HG02763 (cell line): Measurements from ENCODE around the gene CEP135.
"Not testable (repeated sequence)": the region's sequence is repeated elsewhere in the genome, so short reads cannot be mapped to it uniquely, and the experiment has no call there.

ENCODE experiments used
- ATAC-seq: cut with Tn5 transposase; IDR thresholded peaks from one replicate; pipeline ENCODE4 v1.9.1; 2021; ENCODE audit warnings: mild to moderate bottlenecking, moderate library complexity; ENCODE audit not compliant: unreplicated experiment

CEP135 gene, protein sequence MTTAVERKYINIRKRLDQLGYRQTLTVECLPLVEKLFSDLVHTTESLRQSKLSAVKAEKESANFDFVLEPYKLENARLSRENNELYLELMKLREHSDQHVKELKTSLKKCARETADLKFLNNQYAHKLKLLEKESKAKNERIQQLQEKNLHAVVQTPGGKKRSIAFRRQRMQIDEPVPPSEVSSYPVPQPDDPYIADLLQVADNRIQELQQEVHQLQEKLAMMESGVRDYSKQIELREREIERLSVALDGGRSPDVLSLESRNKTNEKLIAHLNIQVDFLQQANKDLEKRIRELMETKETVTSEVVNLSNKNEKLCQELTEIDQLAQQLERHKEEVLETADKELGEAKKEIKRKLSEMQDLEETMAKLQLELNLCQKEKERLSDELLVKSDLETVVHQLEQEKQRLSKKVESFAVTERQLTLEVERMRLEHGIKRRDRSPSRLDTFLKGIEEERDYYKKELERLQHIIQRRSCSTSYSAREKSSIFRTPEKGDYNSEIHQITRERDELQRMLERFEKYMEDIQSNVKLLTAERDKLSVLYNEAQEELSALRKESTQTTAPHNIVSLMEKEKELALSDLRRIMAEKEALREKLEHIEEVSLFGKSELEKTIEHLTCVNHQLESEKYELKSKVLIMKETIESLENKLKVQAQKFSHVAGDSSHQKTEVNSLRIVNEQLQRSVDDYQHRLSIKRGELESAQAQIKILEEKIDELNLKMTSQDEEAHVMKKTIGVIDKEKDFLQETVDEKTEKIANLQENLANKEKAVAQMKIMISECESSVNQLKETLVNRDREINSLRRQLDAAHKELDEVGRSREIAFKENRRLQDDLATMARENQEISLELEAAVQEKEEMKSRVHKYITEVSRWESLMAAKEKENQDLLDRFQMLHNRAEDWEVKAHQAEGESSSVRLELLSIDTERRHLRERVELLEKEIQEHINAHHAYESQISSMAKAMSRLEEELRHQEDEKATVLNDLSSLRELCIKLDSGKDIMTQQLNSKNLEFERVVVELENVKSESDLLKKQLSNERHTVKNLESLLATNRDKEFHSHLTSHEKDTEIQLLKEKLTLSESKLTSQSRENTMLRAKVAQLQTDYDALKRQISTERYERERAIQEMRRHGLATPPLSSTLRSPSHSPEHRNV

DNA sequence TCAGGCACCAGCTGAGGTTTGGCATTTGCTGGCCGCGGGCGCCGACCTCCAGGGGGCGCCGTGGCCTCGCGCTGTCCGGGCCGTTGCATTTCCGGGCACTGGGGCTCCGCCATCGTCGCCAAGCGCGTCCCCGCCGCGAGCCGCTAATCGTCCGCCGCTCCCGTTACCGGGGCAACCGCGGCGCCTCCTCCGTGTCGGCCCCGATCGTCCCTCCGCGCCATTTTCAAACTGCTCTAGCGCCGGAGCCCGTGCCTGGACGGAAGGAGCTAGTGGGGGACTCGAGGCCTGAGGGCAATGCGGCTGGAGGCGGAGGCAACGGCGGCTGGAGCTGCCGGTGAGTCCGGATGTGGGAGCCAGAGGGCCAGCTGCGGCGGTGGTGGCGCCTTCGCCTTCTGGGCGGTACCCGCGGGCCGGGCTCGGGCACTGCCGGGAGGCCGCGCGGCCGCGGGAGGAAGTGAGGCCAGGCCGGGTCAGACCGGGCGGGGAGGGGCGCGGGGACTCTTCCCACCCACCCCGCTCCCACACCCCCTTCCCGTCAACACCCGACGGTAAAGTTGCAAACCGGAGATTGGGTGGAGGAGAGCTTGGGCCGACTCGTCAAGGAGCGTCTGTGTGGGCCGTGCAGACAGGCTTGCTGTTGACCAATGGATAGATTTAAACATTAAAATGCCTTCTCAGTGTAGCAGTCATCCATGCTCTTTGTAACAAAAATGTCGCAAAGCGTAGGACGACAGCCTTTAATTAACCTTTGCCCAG lies at the start of gene CEP135:
TSS of gene CEP135 (plus strand) at position 220 of the 756 bp plus-strand sequence. CDS start 3,186 bp downstream, outside the sequence.
- peak; percentile 77 for ATAC-seq

DNA sequence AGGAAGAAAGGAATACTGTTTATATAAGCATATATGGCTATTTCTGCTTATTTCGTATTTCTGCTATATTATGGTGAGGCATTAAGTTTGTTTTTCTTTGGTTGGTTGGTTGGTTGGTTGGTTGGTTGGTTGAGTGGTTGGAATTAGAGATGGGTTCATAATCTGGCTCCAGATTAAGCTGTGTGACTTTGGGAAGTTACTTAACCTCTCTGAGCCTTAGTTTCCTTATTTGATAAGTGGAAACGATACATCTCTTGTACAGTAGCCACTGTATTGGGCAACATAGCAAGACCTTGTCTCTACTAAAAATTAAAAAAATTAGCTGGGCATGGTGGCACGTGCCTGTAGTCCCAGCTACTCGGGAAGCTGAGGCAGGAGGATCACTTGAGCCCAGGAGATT lies 46.1 kb upstream of the CEP135 start:
- ATAC-seq: no peak

DNA sequence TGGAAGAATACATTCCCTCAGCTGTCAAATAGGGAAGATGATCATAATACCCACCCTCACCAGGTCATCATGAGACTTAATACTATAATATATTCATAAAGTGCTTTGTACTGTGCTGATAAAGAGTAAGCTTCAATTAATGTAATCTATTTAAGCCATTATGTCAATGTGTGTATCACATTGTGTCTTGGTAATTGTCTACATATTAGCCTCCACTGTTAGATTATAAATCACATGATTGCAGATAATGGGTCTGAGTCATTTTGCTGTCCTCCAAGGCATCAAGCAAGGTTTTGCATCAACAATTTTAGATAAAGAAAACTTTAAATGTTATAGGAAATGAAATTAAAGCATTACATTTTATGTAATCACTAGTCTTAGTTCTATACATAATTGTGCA lies 45.2 kb upstream of the CEP135 start:
- no peak for ATAC-seq

DNA sequence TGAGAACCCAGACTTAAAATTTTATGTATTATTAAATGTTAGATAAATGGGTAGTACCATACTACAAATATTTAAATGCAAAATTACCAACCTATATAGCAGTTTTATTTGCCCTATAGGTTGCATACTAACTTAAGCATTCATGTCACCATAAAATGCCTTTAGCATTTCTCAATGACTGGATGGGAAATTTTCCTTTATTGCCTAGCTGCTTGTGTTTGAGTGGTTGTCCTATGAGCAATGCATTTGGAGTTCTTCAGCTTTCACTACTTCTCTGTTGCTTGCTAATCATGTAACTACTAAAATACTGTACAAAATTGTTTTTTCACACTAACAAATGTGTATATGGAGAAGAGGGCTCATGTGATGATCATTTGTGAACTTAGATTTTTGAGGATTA lies 44.2 kb upstream of the CEP135 start:
- no peak for ATAC-seq

DNA sequence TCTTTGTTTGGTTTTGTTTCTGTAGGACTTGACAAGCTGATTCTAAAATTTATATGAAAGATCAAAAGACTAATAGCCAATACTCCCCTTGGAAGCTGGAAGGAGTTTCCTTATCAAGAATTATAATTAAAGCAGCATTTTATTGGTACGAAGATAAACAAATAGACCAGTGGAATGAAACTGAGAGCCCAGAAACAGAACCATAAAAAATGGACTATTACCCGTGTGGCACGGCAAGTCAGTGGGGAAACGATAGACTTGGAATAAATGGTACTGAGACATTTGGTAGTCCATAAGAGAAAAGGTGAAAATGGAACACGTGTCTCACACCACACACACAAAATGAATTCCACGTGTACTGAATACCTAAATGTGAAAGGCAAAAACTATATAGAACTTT lies 42.4 kb upstream of the CEP135 start:
- no peak for ATAC-seq

DNA sequence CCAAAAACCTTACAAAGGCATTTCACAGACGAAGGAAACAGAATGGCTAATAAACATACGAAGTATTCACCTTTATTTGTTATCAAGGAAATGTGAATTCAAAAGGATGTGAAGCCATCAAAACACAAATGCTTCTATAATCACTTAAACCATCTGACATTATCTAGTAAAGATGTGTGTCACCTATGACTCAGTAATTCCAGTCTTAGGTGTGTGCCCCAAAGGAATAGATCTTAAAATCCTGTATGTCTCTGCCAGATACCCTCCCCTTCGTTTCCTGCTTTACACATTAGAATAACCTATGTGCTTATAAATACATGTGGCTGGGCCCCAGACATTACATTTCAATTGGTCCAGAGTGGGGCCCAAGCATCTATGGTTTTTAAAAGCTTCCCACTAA lies 41.8 kb upstream of the CEP135 start:
- no peak for ATAC-seq

DNA sequence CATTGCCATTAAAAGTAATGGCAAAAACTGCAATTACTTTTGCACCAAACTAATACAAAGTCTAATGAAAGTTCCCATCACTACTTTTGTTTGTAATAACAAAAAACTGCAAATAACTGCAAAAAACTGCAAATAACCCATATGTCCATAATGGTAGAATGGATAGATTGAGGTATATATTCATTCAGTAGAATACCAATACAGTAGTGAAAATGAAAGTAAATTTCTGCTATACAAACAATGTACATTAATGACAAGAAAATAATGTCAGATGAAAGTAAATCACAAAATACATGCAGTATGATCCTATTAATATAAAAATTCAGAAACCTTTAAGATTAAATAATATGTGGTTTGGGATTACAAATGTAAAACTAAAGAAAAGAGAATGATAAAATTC lies 41.3 kb upstream of the CEP135 start:
- no peak for ATAC-seq

DNA sequence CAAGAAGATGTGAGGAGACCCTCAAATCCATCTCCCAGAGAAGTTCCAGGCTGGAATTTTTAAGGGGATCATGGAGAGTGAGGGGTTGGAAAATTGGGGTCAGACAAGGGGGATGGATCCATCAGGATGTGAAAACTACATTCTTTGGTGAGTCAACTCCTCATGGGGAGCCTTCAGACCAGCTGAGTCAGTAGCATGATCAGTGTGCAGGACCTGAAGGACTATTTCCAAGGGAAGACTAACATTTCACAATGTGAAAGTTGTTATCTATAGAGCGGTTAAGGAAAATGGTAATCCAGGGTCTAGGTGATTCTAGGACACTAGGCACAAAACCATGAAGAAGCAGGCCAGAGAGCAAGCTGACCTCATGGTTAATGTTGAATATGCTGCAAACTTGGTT lies 38.6 kb upstream of the CEP135 start:
- ATAC-seq: no peak

DNA sequence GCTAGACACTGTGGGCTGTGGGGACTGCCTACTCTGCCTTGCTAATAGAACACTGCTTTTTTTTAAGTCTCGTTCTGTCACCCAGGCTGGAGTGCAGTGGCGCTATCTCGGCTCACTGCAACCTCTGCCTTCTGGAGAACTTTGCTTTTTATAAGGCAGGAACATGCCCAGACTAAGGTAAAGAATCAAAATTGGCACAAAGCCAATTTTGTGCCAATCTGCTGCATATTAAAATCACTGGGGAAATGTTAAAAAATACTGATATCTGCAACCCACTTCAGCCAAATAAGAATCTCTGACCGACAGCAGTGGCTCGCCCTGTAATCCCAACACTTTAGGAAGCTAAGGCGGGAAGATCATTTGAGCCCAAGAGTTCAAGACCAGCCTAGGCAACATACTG lies 36.5 kb upstream of the CEP135 start:
- no peak for ATAC-seq

DNA sequence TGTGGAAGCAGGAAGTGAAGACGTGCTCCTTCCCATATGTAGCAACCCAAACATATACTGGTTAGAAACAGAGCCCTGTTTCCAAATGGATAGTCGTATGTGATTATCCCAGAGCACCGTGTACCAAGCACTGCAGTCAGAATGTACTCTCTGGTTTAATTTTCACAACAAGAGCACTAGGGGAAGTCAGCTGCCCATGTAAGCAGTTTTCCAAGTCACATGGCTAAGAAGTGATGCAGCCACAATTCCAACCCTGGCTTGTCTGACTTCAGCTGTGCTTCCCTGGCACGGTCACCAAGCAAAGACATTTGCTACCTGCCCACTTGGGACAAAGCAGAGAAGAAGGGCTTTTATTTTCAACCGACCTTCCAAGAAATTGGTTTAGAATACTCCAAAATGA lies 28.2 kb upstream of the CEP135 start:
- ATAC-seq: no peak

DNA sequence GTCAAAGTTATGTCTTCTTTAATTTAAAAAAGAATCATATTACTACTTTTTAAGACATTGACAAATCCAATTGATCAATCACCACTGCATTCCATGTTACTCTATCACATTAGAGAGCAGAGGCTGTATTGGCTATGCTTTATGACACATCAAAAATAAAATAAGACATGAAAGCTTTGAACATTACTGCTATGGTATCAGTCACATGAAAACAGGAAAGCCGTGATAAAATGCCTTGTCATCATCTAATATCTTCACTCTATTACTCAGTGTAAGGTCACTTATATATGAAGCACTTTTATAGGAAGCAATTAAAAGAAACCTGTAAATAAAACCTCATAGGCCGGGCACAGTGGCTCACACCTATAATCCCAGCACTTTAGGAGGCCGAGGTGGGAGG lies 27.7 kb upstream of the CEP135 start:
- ATAC-seq: no peak

DNA sequence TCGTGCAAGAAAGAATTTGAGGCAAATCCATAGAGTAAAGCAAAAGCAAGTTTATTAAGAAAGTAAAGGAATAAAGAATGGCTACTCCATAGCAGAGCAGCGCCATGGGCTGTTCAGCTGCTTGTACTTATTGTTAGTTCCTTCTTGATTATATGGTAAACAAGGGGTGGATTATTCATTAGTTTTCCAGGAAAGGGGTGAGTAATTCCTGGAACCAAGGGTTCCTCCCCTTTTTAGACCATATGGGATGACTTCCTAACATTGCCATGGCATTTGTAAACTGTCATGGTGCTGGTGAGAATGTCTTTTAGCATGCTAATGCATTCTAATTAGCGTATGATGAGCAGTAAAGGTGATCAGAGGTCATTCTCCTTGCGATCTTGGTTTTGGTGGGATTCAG lies 23.5 kb upstream of the CEP135 start:
- ATAC-seq: no peak

DNA sequence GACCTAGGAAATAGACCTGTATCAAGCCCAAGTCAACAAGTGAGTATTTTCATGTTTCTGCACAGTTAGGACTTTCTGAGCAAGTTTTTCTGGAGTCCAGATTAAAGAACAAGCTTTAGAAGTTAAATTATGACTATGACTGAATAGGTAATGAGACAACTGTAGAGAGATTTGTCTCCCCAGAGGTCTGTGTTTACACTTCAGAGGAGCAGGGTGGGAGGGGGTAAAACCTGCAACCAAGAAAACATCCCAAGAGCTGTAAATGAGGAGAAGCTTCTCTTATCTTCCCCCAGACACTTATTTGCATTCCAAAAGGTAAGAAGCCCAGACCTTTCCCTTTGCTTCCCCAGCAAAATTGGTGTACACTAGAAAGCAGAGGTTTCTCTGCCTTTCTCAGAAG lies 22.1 kb upstream of the CEP135 start:
- ATAC-seq: no peak

DNA sequence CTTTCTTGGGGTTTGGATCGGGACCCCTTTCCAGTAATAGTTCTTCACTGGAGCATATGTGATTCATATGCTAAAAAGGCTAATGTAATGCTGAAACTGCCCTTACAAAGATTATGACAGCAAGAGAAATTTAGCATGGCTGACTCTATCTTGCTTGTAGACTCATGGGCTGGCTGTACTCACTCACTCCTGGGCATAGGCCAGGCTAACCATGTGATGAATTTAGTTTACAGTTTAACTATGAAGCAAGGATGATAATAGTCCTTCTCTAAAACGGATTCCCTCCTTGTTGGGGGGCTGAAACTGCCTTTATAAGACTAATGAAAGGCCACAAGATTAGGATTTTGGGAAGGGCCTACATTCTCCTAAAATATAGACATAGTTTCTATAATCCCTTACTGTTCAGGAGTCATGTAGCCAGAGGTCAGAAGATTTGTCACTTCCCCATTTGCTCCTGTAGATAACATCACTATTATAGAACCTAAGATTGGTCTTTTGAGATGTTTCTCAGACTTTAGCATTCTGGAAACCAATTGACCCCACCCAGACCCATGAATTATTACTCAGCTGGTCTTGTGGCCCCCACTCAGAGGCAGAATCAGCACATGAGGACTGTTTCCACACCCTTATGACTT lies 20.8 kb upstream of the CEP135 start:
- ATAC-seq: no peak

DNA sequence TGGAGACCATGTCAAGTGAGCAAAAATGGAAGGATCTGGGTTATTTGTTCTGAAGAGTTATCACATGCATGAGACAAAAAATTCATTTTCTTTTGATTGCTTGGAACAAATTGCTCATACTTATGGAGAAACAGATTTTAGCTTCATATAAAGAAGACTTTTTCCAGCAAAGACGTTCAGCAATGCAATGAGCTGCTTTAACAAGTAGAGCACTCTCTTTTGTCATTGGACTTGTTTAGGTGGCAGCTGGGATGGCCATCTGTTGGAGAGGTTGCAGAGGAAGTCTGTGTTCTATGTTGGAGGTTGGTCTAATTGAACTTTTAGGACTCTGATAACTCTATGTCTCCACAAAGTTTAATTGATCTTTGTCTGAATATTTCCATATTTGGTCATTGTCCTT lies 19.9 kb upstream of the CEP135 start:
- no peak for ATAC-seq

DNA sequence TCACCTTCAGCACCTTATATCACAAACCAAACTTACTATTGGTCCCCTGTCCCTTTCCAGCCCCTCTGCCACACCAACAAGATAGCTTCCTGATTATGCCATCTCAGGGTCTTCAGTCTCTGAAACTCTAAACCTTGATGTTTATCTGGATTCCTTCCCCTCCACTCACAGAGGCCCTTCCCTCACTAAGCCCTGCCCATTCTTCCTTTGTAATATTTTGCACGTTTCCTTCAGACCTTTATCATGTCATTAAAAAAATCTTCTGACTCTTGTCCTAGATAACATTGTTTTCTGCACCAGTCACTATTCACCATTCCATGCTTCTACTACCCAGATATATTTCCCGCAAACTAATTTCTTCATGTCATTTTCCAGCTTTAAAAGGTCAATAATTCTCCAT lies 17.7 kb upstream of the CEP135 start:
- no peak for ATAC-seq

DNA sequence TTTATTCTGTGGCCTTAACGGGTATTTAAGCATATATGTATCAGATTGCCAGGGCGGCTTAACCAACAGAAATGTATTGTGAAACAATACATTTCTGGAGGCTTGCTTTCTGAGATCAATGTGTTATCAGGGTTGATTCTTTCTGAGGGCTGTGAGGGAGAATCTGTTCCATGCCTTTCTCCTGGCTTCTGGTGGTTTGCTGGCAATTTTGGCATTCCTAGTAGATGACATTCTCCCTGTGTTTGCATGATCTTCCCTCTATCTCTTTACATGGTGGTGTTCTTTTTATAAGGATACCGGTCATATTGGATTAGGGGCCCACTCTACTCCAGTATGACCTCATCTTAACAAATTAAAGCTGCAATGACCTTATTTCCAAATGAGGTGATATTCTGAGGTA lies 16.9 kb upstream of the CEP135 start:
- no peak for ATAC-seq

DNA sequence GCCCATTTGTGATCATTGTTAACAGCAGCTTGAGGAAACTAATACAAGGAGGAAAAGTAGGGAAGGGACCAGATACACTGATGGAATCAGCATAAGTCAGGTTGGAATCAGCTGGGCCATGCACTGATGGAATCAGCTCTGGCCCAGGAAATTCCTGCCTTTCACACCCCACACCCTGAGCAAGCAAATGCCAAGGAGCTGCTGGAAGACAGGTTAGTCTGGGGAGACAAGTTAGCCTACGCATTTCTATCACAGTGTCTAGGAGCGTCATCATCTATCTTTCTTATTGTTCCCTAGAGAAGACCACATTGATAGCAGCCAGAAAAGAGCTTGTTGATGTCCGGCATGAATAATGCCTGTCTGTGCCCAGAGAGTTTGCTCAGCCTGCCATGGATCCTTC lies 16.2 kb upstream of the CEP135 start:
- ATAC-seq: no peak

DNA sequence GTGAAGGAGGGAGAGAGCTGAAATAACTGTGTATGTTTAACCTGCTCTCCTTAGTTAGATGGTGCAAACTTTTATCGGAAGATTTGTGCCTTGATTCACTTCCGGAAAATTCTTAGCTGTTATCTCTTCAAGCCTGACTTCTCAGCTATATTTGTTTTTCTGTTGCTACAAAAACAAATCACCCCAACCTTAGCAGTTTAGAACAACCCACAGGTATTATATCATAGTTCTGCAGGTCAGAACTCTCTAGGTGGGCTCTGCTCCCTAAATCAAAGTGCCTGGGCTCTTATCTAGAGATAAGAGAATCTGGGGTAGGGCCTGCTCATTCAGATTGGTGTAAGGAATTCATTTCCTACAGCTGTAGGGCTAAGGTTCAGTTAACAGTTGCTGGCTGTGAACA lies 15.1 kb upstream of the CEP135 start:
- no peak for ATAC-seq

DNA sequence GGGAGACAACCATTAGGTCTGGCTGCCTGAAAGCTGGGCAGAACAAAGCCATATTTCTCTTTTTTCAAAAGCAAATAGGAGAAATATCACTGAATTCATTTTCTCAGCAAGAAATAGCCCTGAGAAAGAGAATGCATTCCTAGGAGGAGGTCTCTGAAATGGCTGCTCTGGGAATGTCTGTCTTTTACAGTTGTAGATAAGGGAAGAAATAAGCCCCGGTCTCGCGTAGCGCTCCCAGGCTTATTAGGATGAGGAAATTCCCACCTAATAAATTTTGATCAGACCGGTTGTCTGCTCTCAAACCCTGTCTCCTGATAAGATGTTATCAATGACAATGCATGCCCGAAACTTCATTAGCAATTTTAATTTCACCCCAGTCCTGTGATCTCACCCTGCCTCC lies 12.8 kb upstream of the CEP135 start:
- ATAC-seq: not testable (repeated sequence)
